Osteoblast (primary cell): ENCODE results near the gene EPHA4. TPM values are rescaled to one million over a fixed set of nuclear protein-coding genes. Genes with fewer than 3 reads are reported as not detected.

Experiments used
- DNase-seq: peaks from one replicate; pipeline ENCODE4 v3.0.0; 2011; ENCODE audit warnings: low spot score, mixed read lengths; ENCODE audit not compliant: insufficient read length; ENCODE audit errors: missing footprints
- H2AFZ ChIP-seq: 2 replicates; pipeline ENCODE4 v1.6.0; 2011; ENCODE audit warnings: mild to moderate bottlenecking, low read length
- H3K27ac ChIP-seq: 2 replicates; pipeline ENCODE4 v1.5.1; 2011; ENCODE audit warnings: mild to moderate bottlenecking, low read depth, low read length, moderate library complexity
- H3K27me3 ChIP-seq: 2 replicates; pipeline ENCODE4 v1.6.0; 2012; ENCODE audit warnings: mild to moderate bottlenecking, control low read depth, inconsistent platforms, low read length, moderate library complexity; ENCODE audit not compliant: insufficient read depth
- H3K36me3 ChIP-seq: 2 replicates; pipeline ENCODE4 v1.5.1; 2011; ENCODE audit warnings: mild to moderate bottlenecking, low read length, control low read depth, moderate library complexity; ENCODE audit not compliant: insufficient read depth
- H3K4me1 ChIP-seq: 2 replicates; pipeline ENCODE4 v1.5.1; 2011; ENCODE audit warnings: mild to moderate bottlenecking, low read length, control low read depth, moderate library complexity; ENCODE audit not compliant: insufficient read depth
- H3K4me2 ChIP-seq: 2 replicates; pipeline ENCODE4 v1.6.0; 2011; ENCODE audit warnings: mild to moderate bottlenecking, low read length; ENCODE audit not compliant: insufficient read depth
- H3K4me3 ChIP-seq: fragments of 200-600 bp; sonication (generic); 3 replicates; pipeline ENCODE4 v1.5.1; 2012; ENCODE audit warnings: mild to moderate bottlenecking, low read length, inconsistent platforms; ENCODE audit not compliant: insufficient read depth
- H3K79me2 ChIP-seq: 2 replicates; pipeline ENCODE4 v1.6.0; 2012; ENCODE audit warnings: mild to moderate bottlenecking, low read length, control low read depth, inconsistent platforms; ENCODE audit not compliant: insufficient read depth
- H3K9me3 ChIP-seq: 2 replicates; pipeline ENCODE4 v1.5.1; 2011; ENCODE audit warnings: low read depth, low read length, control low read depth
- H4K20me1 ChIP-seq: 2 replicates; pipeline ENCODE4 v1.6.0; 2012; ENCODE audit warnings: mild to moderate bottlenecking, low read length, control low read depth; ENCODE audit not compliant: insufficient read depth
- total RNA-seq: library from RNA; depleted of rRNA; stranded (reverse); fragments of >200 nt; gene quantifications from 2 replicates; pipeline ENCODE4 v1.2.3, GENCODE V29; 2012
- TF ChIP-seq, protein P1 (sequence below): IDR thresholded peaks from 2 replicates; pipeline ENCODE4 v1.5.1; 2011; ENCODE audit warnings: mild to moderate bottlenecking, low read depth, low read length, moderate library complexity; ENCODE audit errors: extremely low read depth

Gene EPHA4
- total RNA-seq, 1 donor: 15.9 TPM

DNA sequence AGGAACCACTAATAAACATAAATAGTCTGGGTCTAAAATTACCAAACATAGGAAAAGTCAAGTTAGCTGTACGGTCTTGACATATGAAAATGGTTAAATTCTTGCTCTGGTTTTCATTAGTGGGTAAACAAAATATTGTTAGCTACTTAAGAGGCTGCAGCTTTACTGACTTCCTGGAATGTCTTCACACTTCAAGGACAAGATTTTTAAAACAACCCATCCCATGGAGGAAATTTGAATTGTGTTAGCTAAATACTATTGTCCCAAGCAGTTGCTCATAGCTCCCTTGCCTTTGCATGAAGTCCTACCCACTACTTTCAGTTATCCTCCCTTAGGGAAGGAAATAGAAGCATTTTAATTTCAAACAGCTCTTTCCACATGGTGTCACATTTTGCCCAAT is 128.5 kb downstream of the EPHA4 start:
- no peaks in the 10 kb centered on the region for H3K27me3 ChIP-seq
- peaks cover 8% of the 10 kb centered on the region for H3K4me1 ChIP-seq
- no peaks in the 10 kb centered on the region for H4K20me1 ChIP-seq
- peak overlapping the region; percentile 27 for H3K4me2 ChIP-seq
- H2AFZ ChIP-seq: no peak overlapping the region
- no peaks in the 10 kb centered on the region for H3K79me2 ChIP-seq
- TF ChIP-seq, protein P1, sequence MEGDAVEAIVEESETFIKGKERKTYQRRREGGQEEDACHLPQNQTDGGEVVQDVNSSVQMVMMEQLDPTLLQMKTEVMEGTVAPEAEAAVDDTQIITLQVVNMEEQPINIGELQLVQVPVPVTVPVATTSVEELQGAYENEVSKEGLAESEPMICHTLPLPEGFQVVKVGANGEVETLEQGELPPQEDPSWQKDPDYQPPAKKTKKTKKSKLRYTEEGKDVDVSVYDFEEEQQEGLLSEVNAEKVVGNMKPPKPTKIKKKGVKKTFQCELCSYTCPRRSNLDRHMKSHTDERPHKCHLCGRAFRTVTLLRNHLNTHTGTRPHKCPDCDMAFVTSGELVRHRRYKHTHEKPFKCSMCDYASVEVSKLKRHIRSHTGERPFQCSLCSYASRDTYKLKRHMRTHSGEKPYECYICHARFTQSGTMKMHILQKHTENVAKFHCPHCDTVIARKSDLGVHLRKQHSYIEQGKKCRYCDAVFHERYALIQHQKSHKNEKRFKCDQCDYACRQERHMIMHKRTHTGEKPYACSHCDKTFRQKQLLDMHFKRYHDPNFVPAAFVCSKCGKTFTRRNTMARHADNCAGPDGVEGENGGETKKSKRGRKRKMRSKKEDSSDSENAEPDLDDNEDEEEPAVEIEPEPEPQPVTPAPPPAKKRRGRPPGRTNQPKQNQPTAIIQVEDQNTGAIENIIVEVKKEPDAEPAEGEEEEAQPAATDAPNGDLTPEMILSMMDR: no peak
- H3K4me3 ChIP-seq: no peak overlapping the region
- H3K9me3 ChIP-seq: no peaks in the 10 kb centered on the region
- peak overlapping the region; percentile 10 for H3K27ac ChIP-seq
- no peaks in the 10 kb centered on the region for H3K36me3 ChIP-seq
- no peak for DNase-seq

DNA sequence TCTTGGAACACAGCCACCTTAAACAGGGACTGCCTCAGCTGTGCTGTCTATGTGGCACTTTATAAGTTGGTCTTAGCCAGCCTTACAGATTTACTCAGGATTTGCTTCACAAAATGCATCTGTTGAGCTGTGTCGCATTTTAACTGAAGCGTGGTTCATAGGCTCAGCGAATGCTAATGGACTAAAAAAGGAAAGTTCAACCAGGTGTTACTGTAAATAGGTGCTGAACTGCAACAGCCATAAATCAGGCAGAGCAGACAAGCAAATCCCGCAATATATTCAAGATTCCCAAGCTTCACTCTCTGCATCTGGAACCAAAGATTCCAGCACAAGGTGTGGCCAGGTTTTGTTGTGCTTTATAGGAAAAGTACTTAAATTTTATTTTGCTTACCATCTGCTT is 130.0 kb downstream of the EPHA4 start:
- peaks cover 8% of the 10 kb centered on the region for H3K4me1 ChIP-seq
- H3K36me3 ChIP-seq: no peaks in the 10 kb centered on the region
- H4K20me1 ChIP-seq: no peaks in the 10 kb centered on the region
- no peaks in the 10 kb centered on the region for H3K79me2 ChIP-seq
- H3K27ac ChIP-seq: no peak overlapping the region
- no peaks in the 10 kb centered on the region for H3K9me3 ChIP-seq
- TF ChIP-seq, protein P1: no peak
- H3K4me2 ChIP-seq: no peak overlapping the region
- H2AFZ ChIP-seq: no peak overlapping the region
- DNase-seq: no peak
- no peak overlapping the region for H3K4me3 ChIP-seq
- no peaks in the 10 kb centered on the region for H3K27me3 ChIP-seq

DNA sequence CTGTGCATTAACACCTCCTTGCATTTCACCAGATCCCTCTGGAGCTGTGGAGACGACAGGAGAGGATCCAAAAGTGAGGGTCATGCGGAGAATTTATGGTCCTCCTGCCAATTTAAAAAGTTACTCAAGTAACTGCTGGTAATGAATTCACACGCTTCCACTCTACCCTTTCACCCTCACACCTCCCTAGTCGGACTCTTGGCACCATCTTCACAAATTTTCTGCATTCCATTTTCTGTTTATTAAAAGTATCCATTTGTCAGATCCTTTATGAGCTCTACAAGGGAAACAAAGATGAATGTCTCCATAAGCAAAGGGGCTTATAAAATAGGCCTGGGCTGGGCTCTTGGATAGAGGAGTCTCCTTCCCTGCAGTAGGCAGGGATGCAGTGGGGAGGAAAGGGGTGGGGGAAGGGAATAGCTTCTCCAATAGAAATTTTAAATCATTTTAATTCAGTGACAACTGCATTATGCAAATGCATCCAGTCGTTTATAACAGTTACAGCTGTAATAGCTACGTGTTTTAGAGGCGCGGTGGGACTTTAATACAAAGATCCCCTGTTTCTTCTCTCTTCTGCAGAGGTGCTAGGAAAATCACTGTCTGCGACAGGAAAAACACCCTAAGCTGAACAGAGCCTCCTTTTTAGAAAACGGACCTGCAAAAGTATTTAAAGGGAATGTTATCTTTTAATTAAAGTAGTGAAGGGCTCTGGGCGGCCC is 132.2 kb downstream of the EPHA4 start:
- DNase-seq: no peak
- Histone ChIP-seq H4K20me1 (no peaks in the 10 kb centered on the region), H3K27me3 (no peaks in the 10 kb centered on the region)

DNA sequence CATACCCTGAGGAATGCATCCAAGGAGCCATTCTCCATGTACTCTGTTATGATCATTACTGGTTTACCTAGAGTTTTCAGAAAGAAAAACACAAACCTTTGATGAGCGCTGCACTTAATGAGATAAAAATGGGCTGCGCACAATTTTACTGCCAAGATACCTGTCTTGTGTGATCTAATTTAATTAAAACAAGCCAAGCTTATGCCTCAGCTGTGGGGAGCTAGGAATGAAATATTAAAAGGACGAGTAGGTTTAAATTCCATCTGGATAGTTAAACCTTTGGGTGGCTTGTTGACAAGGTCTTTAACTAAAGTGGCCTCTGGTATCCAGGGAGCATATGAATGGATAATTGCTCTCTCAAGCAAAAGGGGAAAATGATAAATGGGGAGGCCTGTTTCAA is 135.0 kb downstream of the EPHA4 start:
- H3K36me3 ChIP-seq: no peaks in the 10 kb centered on the region
- H3K27me3 ChIP-seq: no peaks in the 10 kb centered on the region
- H3K79me2 ChIP-seq: no peaks in the 10 kb centered on the region
- no peak overlapping the region for H3K4me3 ChIP-seq
- no peak overlapping the region for H3K27ac ChIP-seq
- DNase-seq: no peak
- no peaks in the 10 kb centered on the region for H4K20me1 ChIP-seq
- H2AFZ ChIP-seq: no peak overlapping the region
- no peaks in the 10 kb centered on the region for H3K4me1 ChIP-seq
- H3K9me3 ChIP-seq: no peaks in the 10 kb centered on the region
- no peak overlapping the region for H3K4me2 ChIP-seq
- TF ChIP-seq, protein P1: no peak

More for the DNA sequence above, 132.2 kb downstream of the EPHA4 start:
- Histone ChIP-seq H3K79me2 (no peaks in the 10 kb centered on the region), H3K4me2 (no peak overlapping the region), H3K27ac (no peak overlapping the region), H3K4me1 (peaks cover 8% of the 10 kb centered on the region), H3K4me3 (no peak overlapping the region), H2AFZ (no peak overlapping the region), H3K36me3 (no peaks in the 10 kb centered on the region), H3K9me3 (no peaks in the 10 kb centered on the region)
- TF ChIP-seq, protein P1: no peak
